Measurements from ENCODE around the gene PTTG1IP.

- TF ChIP-seq CTCF (optimal IDR thresholded peaks at IDR 0.05 in 1 of 3, IDR thresholded peaks at IDR 0.05 in 1 of 3, conservative IDR thresholded peaks at IDR 0.05 in 1 of 3; ENCODE audit: extremely low read depth in 1 of 3, insufficient read depth in 2 of 3, low read length in 3 of 3), result no peak
- TF ChIP-seq EZH2 (IDR thresholded peaks at IDR 0.05; ENCODE audit: low read length), result no peak
Observed at GRCh38 chr21:44820851-44821250, 52.6 kb downstream of the PTTG1IP start.
